ENCODE data around the gene FXYD6. TPM values are rescaled to one million over a fixed set of nuclear protein-coding genes. Genes with fewer than 3 reads are reported as not detected.

The FXYD6 gene
- total RNA-seq, 1 donor from 2014 or later = 10.5 TPM

GRCh38 chr11:117816846-117817367 lies 59.6 kb downstream of the FXYD6 start:
- no peak for FAIRE-seq
- Mint-ChIP-seq H3K27ac (ENCODE audit: unreplicated experiment) (peak overlapping the region; percentile 41), H3K36me3 (ENCODE audit: low read depth, unreplicated experiment) (no peaks in the 10 kb centered on the region), H3K27me3 (ENCODE audit: low read depth, unreplicated experiment) (peaks cover 14% of the 10 kb centered on the region), H3K9me3 (ENCODE audit: unreplicated experiment) (no peaks in the 10 kb centered on the region), H3K4me3 (ENCODE audit: unreplicated experiment) (no peak overlapping the region), H3K4me1 (ENCODE audit: low read depth, unreplicated experiment) (peaks cover 27% of the 10 kb centered on the region)
- Histone ChIP-seq H3K36me3 (ENCODE audit: insufficient read depth, low read length) (no peaks in the 10 kb centered on the region), H3K27me3 (ENCODE audit: insufficient read depth, low read length) (no peaks in the 10 kb centered on the region), H3K79me2 (ENCODE audit: insufficient read depth, low read length) (no peaks in the 10 kb centered on the region), H4K20me1 (ENCODE audit: insufficient read depth, low read length) (no peaks in the 10 kb centered on the region), H3K27ac (ENCODE audit: low read depth, low read length) (no peak overlapping the region), H3K4me1 (ENCODE audit: insufficient read depth, low read length) (peaks cover 23% of the 10 kb centered on the region), H3K9ac (ENCODE audit: low read length) (no peak overlapping the region), H3K4me3 (ENCODE audit: insufficient read depth, low read depth, low read length) (no peak overlapping the region), H3K9me3 (ENCODE audit: insufficient read depth, low read depth, low read length) (no peaks in the 10 kb centered on the region), H2AFZ (ENCODE audit: low read depth, low read length) (peak overlapping the region; percentile 74), H3K4me2 (ENCODE audit: low read length) (no peak overlapping the region)
- DNase-seq (ENCODE audit: low read depth) = no peak
- TF ChIP-seq CTCF (IDR thresholded peaks at IDR 0.05; ENCODE audit: insufficient read depth, low read depth, low read length) (no peak), EZH2 (IDR thresholded peaks at IDR 0.05; ENCODE audit: insufficient read depth, low read length) (no peak)

DNA sequence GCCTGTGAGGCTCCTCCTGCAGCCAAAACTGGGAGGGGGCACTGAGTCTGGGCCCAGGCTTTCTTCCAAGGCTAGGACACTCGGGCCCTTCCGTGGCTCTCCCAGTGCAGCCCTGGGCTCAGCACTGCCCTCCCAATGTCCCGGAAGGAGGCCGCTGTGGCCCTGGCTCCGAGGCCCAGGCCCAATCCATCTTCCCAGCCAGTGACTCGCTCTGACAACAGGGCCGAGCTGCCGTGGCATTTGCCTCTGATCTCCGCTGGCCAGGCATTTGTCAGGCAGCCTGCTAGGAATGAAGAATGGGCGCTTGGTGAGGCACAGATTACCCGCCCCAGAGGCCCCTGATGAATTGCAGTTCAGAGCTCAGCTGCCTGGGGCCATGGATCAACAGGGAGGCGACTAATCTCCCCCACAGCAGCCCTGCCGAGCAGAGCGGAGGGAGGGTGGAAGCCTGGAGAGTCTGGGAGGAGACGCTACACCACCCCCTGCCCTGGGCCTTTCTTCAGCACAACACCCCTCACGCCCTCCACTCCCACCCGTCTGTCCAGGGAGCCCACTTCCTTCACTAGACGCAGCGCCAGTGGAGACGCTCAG lies 60.2 kb downstream of the FXYD6 start:
- Histone ChIP-seq H3K79me2 (ENCODE audit: insufficient read depth, low read length) (no peaks in the 10 kb centered on the region), H3K4me1 (ENCODE audit: insufficient read depth, low read length) (peaks cover 23% of the 10 kb centered on the region), H2AFZ (ENCODE audit: low read depth, low read length) (peak overlapping the region; percentile 15), H3K9ac (ENCODE audit: low read length) (no peak overlapping the region), H4K20me1 (ENCODE audit: insufficient read depth, low read length) (no peaks in the 10 kb centered on the region), H3K4me2 (ENCODE audit: low read length) (no peak overlapping the region), H3K27ac (ENCODE audit: low read depth, low read length) (no peak overlapping the region), H3K9me3 (ENCODE audit: insufficient read depth, low read depth, low read length) (no peaks in the 10 kb centered on the region), H3K4me3 (ENCODE audit: insufficient read depth, low read depth, low read length) (no peak overlapping the region), H3K27me3 (ENCODE audit: insufficient read depth, low read length) (no peaks in the 10 kb centered on the region), H3K36me3 (ENCODE audit: insufficient read depth, low read length) (no peaks in the 10 kb centered on the region)
- H3K4me1 Mint-ChIP-seq (ENCODE audit: low read depth, unreplicated experiment) = peaks cover 27% of the 10 kb centered on the region
- no peaks in the 10 kb centered on the region for H3K36me3 Mint-ChIP-seq (ENCODE audit: low read depth, unreplicated experiment)
- DNase-seq (ENCODE audit: low read depth) (peak; percentile 45), FAIRE-seq (no peak)
- no peak overlapping the region for H3K4me3 Mint-ChIP-seq (ENCODE audit: unreplicated experiment)
- no peak for TF ChIP-seq EZH2 (IDR thresholded peaks at IDR 0.05; ENCODE audit: insufficient read depth, low read length)
- no peak for TF ChIP-seq CTCF (IDR thresholded peaks at IDR 0.05; ENCODE audit: insufficient read depth, low read depth, low read length)
- H3K27me3 Mint-ChIP-seq (ENCODE audit: low read depth, unreplicated experiment) = peaks cover 20% of the 10 kb centered on the region
- no peaks in the 10 kb centered on the region for H3K9me3 Mint-ChIP-seq (ENCODE audit: unreplicated experiment)
- H3K27ac Mint-ChIP-seq (ENCODE audit: unreplicated experiment) = peak overlapping the region; percentile 42

- Mint-ChIP-seq H3K4me1 (ENCODE audit: low read depth, unreplicated experiment) (peaks cover 27% of the 10 kb centered on the region), H3K27ac (ENCODE audit: unreplicated experiment) (no peak overlapping the region), H3K27me3 (ENCODE audit: low read depth, unreplicated experiment) (peaks cover 28% of the 10 kb centered on the region), H3K9me3 (ENCODE audit: unreplicated experiment) (no peaks in the 10 kb centered on the region), H3K4me3 (ENCODE audit: unreplicated experiment) (no peak overlapping the region), H3K36me3 (ENCODE audit: low read depth, unreplicated experiment) (no peaks in the 10 kb centered on the region)
- DNase-seq (ENCODE audit: low read depth) (no peak), FAIRE-seq (no peak)
- no peaks in the 10 kb centered on the region for H3K9me3 ChIP-seq (ENCODE audit: insufficient read depth, low read depth, low read length)
- no peak for TF ChIP-seq EZH2 (IDR thresholded peaks at IDR 0.05; ENCODE audit: insufficient read depth, low read length)
- no peak for TF ChIP-seq CTCF (IDR thresholded peaks at IDR 0.05; ENCODE audit: insufficient read depth, low read depth, low read length)
- no peak overlapping the region for H3K4me2 ChIP-seq (ENCODE audit: low read length)
- H3K9ac ChIP-seq (ENCODE audit: low read length) = no peak overlapping the region
- H3K79me2 ChIP-seq (ENCODE audit: insufficient read depth, low read length) = no peaks in the 10 kb centered on the region
- H3K4me3 ChIP-seq (ENCODE audit: insufficient read depth, low read depth, low read length) = no peak overlapping the region
- H3K27ac ChIP-seq (ENCODE audit: low read depth, low read length) = no peak overlapping the region
- H3K36me3 ChIP-seq (ENCODE audit: insufficient read depth, low read length) = no peaks in the 10 kb centered on the region
- H3K4me1 ChIP-seq (ENCODE audit: insufficient read depth, low read length) = peaks cover 23% of the 10 kb centered on the region
- no peaks in the 10 kb centered on the region for H3K27me3 ChIP-seq (ENCODE audit: insufficient read depth, low read length)
- H2AFZ ChIP-seq (ENCODE audit: low read depth, low read length) = no peak overlapping the region
- no peaks in the 10 kb centered on the region for H4K20me1 ChIP-seq (ENCODE audit: insufficient read depth, low read length)
These were observed 61.1 kb downstream of the FXYD6 start for GRCh38 chr11:117815262-117815803.
